Transverse colon (tissue), 4 donors: ENCODE results near the gene HDLBP. TPM values are rescaled to one million over a fixed set of nuclear protein-coding genes. Genes with fewer than 3 reads are reported as not detected.
"Not testable (repeated sequence)": the region's sequence is repeated elsewhere in the genome, so short reads cannot be mapped to it uniquely, and the experiment has no call there.

Source experiments
- DNase-seq: peaks from one replicate; pipeline ENCODE4 v3.0.0-alpha.2; 2019
- H3K27ac ChIP-seq, 4 donors: fragments of 200-600 bp; sonication (generic); 2 replicates each; pipeline ENCODE4 v1.5.1; 2016 to 2018; ENCODE audit warnings: inconsistent platforms in 4 of 4
- H3K27me3 ChIP-seq: fragments of 200-600 bp; sonication (generic); 2 replicates; pipeline ENCODE4 v1.5.1; 2017; ENCODE audit warnings: inconsistent platforms
- H3K36me3 ChIP-seq, 4 donors: fragments of 200-600 bp; sonication (generic); 2 replicates each; pipeline ENCODE4 v1.5.1; 2017 to 2019; ENCODE audit warnings: inconsistent platforms in 4 of 4
- H3K4me1 ChIP-seq, 4 donors: fragments of 200-600 bp; sonication (generic); 2 replicates each; pipeline ENCODE4 v1.5.1; 2017 to 2020; ENCODE audit warnings: inconsistent platforms in 4 of 4
- H3K4me3 ChIP-seq, 4 donors: fragments of 200-600 bp; sonication (generic); 1 replicate in 1 of 4; 2 replicates in 3 of 4; pipeline versions ENCODE4 v1.5.1 to v1.6.1; 2017 to 2019; ENCODE audit warnings: inconsistent platforms in 4 of 4
- H3K9me3 ChIP-seq, 2 donors: fragments of 200-600 bp; sonication (generic); 2 replicates each; pipeline ENCODE4 v1.5.1; 2017 to 2019; ENCODE audit warnings: inconsistent platforms in 2 of 2
- EP300 ChIP-seq: sonication (generic); formaldehyde crosslinking; IDR thresholded peaks from one replicate; pipeline ENCODE4 v1.6.1; 2017; ENCODE audit warnings: antibody characterized with exemption, low read depth
- POLR2A ChIP-seq: fragments of 450-650 bp; IDR thresholded peaks from one replicate; pipeline ENCODE4 v1.6.1; 2016; ENCODE audit warnings: antibody characterized with exemption, mild to moderate bottlenecking, moderate library complexity
- POLR2AphosphoS5 ChIP-seq, 3 donors: sonication (generic); formaldehyde crosslinking; IDR thresholded peaks; one replicate each; pipeline ENCODE4 v1.6.1; 2016; ENCODE audit warnings: antibody characterized with exemption in 3 of 3
- WGBS, 2 donors: methylation state at CpG; one replicate each; pipeline ENCODE4 v1.1.5; 2018; ENCODE audit warnings: low coverage in 1 of 2; 5-methylcytosine and 5-hydroxymethylcytosine counted together
- in situ Hi-C, 4 donors: fragments of 200-750 bp; cut with MboI; loops; one replicate each; pipeline versions ENCODE4 v1.15.0 to v1.15.1; 2017; ENCODE audit warnings: low sequenced_read_pairs in 3 of 4, low pct_ligation_motif_present in 1 of 4, low pct_unique_long_range_greater_than_20kb in 1 of 4
- intact Hi-C: fragments of 100-400 bp; cut with DNase I; formaldehyde crosslinking; loops from one replicate; pipeline ENCODE4 v1.15.1; 2023; ENCODE audit warnings: low total_unique reads
- total RNA-seq, 4 donors: library from RNA; depleted of rRNA; stranded (reverse); fragments of >200 nt; gene quantifications; one replicate each; pipeline ENCODE4 v1.1.0, GENCODE V29; 2016
- TF ChIP-seq, protein P1 (sequence below), 5 experiments: fragments of 200-600 bp in 3 of 5; fragments of 450-650 bp in 2 of 5; sonication (generic) in 3 of 5; IDR thresholded peaks; 1 replicate in 2 of 5; 2 replicates in 3 of 5; pipeline ENCODE4 v1.5.1; 2016 to 2017; ENCODE audit warnings: antibody characterized with exemption in 5 of 5, inconsistent platforms in 3 of 5, mild to moderate bottlenecking in 2 of 5, moderate library complexity in 1 of 5

The HDLBP gene
- total RNA-seq, 4 donors from 2014 or later = 168 to 1,885 (median 314) TPM

DNA sequence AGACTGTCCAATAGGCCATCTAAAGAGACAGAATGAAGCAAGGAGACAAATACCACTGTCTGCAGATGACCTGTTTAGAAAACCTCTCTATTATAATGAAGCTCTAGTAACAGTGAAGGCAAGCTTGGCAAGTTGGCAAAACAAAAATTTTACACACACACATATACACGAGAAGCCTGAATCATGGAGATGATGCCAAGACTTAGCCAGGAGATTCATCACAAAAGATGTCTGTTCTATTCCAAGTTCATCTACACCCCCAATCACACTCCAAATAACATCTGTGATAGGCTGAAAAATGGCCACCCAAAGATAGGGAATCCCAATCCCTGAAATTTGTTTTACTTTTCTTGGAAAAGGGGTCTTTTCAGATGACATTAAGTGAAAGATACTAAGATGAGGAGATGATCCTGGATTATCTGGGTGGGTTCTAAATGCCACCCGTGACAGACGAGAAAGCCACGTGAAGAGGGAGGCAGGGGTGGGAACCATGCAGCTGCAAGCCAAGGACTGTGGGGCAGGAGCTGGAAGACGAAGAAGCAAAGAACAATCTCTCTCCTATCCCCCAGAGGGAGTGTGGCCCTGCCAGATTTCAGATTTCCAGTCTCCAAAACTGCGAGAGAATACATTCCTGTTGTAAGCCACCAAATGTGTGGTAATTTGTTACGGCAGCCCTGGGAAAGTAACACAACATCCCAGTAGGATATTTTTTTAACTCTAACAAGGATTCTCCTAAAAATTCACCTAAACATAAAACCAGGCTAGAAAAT, 20.0 kb downstream of the HDLBP start:
- TF ChIP-seq, protein P1, sequence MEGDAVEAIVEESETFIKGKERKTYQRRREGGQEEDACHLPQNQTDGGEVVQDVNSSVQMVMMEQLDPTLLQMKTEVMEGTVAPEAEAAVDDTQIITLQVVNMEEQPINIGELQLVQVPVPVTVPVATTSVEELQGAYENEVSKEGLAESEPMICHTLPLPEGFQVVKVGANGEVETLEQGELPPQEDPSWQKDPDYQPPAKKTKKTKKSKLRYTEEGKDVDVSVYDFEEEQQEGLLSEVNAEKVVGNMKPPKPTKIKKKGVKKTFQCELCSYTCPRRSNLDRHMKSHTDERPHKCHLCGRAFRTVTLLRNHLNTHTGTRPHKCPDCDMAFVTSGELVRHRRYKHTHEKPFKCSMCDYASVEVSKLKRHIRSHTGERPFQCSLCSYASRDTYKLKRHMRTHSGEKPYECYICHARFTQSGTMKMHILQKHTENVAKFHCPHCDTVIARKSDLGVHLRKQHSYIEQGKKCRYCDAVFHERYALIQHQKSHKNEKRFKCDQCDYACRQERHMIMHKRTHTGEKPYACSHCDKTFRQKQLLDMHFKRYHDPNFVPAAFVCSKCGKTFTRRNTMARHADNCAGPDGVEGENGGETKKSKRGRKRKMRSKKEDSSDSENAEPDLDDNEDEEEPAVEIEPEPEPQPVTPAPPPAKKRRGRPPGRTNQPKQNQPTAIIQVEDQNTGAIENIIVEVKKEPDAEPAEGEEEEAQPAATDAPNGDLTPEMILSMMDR (IDR thresholded peaks at IDR 0.05) = no peak
- TF ChIP-seq POLR2A (no peak), EP300 (no peak), POLR2AphosphoS5 (IDR thresholded peaks at IDR 0.05) (no peak)
- in situ Hi-C loops = no loop called here
- Histone ChIP-seq H3K9me3 (no peaks in the 10 kb centered on the region), H3K27ac (no peak overlapping the region), H3K36me3 (no peaks in the 10 kb centered on the region), H3K4me3 (no peak overlapping the region), H3K4me1 (peaks cover 0 to 8% (median 0%) of the 10 kb centered on the region in 4 donors), H3K27me3 (no peaks in the 10 kb centered on the region)
- intact Hi-C loops = no loop called here
- DNase-seq = no peak
- 84 to 92% methylated on average over 7 of the region's 7 CpGs for WGBS, 2 donors

DNA sequence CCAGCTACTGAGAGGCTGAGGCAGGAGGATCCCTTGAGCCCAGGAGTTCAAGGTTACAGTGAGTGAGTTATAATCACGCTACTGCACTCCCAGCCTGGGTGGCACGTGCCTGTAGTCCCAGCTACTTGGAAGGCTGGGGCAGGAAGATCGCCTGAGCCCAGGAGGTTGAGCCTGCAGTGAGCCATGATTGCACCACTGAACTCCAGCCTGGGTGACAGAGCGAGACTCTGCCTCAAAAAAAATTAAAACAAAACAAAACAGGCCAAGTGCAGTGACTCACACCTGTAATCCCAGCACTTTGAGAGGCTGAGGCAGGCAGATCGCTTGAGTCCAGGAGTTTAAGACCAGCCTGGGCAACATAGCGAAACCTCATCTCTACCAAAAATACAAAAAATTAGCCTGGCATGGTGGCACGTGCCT, 22.1 kb downstream of the HDLBP start:
- peaks cover 0 to 13% (median 0%) of the 10 kb centered on the region in 4 donors for H3K4me1 ChIP-seq
- H3K27me3 ChIP-seq, DNase-seq, H3K4me3 ChIP-seq, H3K27ac ChIP-seq, H3K9me3 ChIP-seq, in situ Hi-C loops, intact Hi-C loops, H3K36me3 ChIP-seq: not testable (repeated sequence)
- WGBS, 2 donors = 88 to 90% methylated on average over 5 to 7 of the region's 7 CpGs

DNA sequence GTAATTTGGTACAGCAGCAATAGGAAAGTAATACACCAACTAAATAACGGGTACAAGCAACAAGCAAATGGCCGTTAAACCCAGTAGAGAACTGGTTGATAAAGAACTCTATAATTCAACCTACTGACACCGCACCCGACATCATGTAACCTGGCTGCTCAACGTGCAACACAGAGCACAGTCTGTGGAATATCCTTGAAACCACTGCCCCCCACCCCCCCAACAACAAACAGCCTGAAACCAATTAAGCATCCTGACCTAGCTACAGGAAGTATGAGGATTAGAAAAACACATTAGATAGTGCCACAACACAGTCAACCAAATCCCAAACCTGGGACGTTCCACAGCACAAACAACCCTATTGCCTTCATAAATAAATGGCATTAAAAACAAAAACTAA, 23.5 kb downstream of the HDLBP start:
- WGBS, 2 donors = 77 to 81% methylated on average over 5 to 6 of the region's 6 CpGs
- DNase-seq = no peak
- H3K9me3 ChIP-seq = no peaks in the 10 kb centered on the region
- H3K4me3 ChIP-seq = no peak overlapping the region
- H3K27me3 ChIP-seq = no peaks in the 10 kb centered on the region
- intact Hi-C loops = no loop called here
- no peak for TF ChIP-seq POLR2AphosphoS5 (IDR thresholded peaks at IDR 0.05)
- no peak for TF ChIP-seq POLR2A
- in situ Hi-C loops = no loop called here
- peaks cover 0 to 13% (median 0%) of the 10 kb centered on the region in 4 donors for H3K4me1 ChIP-seq
- peaks cover 0 to 3% (median 0%) of the 10 kb centered on the region in 4 donors for H3K36me3 ChIP-seq
- no peak overlapping the region for H3K27ac ChIP-seq

DNA sequence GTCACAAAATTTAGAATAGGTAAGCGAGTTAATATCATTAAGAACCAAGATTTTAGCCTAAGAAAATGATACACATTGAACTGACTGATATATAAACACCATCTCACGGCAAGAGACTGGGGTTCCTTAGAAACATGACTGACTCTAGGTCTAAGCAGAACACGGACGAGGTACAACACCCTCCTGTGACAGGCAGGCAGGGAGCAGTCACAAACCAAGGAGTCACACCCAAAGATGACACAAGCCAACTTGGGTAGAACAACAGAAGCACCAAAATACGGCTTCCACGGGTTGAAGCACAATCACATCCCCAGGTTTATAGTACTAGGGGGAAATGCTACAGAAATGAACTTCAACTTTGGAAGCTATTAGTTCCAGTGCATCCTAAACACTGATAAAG, 24.3 kb downstream of the HDLBP start:
- Histone ChIP-seq H3K4me1 (peaks cover 0 to 13% (median 0%) of the 10 kb centered on the region in 4 donors), H3K27ac (no peak overlapping the region), H3K27me3 (no peaks in the 10 kb centered on the region), H3K36me3 (peaks cover 0 to 3% (median 0%) of the 10 kb centered on the region in 4 donors), H3K4me3 (no peak overlapping the region), H3K9me3 (no peaks in the 10 kb centered on the region)
- 70 to 82% methylated on average over 2 to 6 of the region's 6 CpGs for WGBS, 2 donors
- DNase-seq = no peak
- intact Hi-C loops (no loop called here), in situ Hi-C loops (no loop called here)
- no peak for TF ChIP-seq POLR2A
- TF ChIP-seq POLR2AphosphoS5 (IDR thresholded peaks at IDR 0.05) = no peak
- TF ChIP-seq, protein P1 (IDR thresholded peaks at IDR 0.05) = no peak
- no peak for TF ChIP-seq EP300

DNA sequence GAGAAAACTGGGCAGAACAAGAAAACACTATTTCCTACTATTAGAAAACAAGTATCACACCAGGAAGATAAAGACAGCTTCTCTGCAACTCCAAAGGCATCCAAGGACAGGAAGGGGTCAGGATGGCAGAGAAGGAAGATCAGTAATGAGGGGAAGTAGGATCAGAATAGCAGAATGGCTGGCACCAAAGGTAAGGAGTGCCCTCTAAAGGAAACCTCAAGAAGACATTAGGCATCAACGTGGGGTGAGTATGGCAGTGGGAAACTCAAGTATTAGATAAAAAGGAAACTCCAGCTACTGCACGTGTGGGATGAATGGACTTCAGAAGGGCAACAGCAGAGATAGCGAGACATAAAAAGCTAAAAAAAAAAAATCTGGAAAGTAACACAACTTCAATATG, 25.9 kb downstream of the HDLBP start:
- intact Hi-C loops = no loop called here
- in situ Hi-C loops = no loop called here
- Histone ChIP-seq H3K9me3 (no peaks in the 10 kb centered on the region), H3K4me1 (peaks cover 0 to 19% (median 0%) of the 10 kb centered on the region in 4 donors), H3K36me3 (peaks cover 0 to 3% (median 0%) of the 10 kb centered on the region in 4 donors), H3K27ac (no peak overlapping the region), H3K4me3 (no peak overlapping the region), H3K27me3 (no peaks in the 10 kb centered on the region)
- TF ChIP-seq POLR2AphosphoS5 (IDR thresholded peaks at IDR 0.05) = no peak
- TF ChIP-seq EP300 = no peak
- TF ChIP-seq, protein P1 (IDR thresholded peaks at IDR 0.05) = no peak
- no peak for TF ChIP-seq POLR2A
- DNase-seq = no peak
- 76 to 100% methylated on average over 1 to 3 of the region's 3 CpGs for WGBS, 2 donors
